HCT116 (cell line): ENCODE data around the gene WWOX. TPM values are rescaled to one million over a fixed set of nuclear protein-coding genes. Genes with fewer than 3 reads are reported as not detected.

Source experiments
- ATAC-seq: fragments of 200-7000 bp; cut with Tn5 transposase; 2 replicates; pipeline ENCODE4 v1.9.1; 2020; ENCODE audit warnings: mild to moderate bottlenecking, moderate library complexity
- BruUV-seq: library from RNA; stranded (reverse); fragments of 400-500 nt; replicated peaks from 2 replicates; lab custom pipeline; 2021; lab: Mats Ljungman, UMichigan
- CTCF ChIA-PET: fragments of 300-600 bp; sonication (Branson Sonifier 250); formaldehyde crosslinking; loops from one replicate; lab custom pipeline; 2021; ENCODE audit warnings: antibody characterized with exemption; lab: Charles Lee
- POLR2A ChIA-PET: fragments of 300-600, 350-600 bp; sonication (Branson Sonifier 250); formaldehyde crosslinking; loops from one replicate; lab custom pipeline; 2021; ENCODE audit warnings: antibody characterized with exemption; lab: Charles Lee
- RAD21 ChIA-PET, 2 experiments: fragments of 300-600 bp; sonication (Branson Sonifier 250); formaldehyde crosslinking; loops; one replicate each; lab custom pipeline; 2023; ENCODE audit warnings: low total read pairs in 2 of 2; ENCODE audit not compliant: uncharacterized antibody in 2 of 2, unreplicated experiment in 2 of 2, low non-redundant PET in 1 of 2; lab: Charles Lee
- DNase-seq: peaks from one replicate; pipeline ENCODE4 v3.0.0-alpha.2; 2010; ENCODE audit warnings: low read depth, low spot score
- H2AFZ ChIP-seq: fragments of 200-600 bp; shearing (Covaris generic), sonication (generic); 2 replicates; pipeline ENCODE4 v1.6.1; 2017; ENCODE audit warnings: low read depth, mixed run types, mixed read lengths, antibody characterized with exemption, low read length; ENCODE audit not compliant: poor library complexity, severe bottlenecking
- H3K27ac ChIP-seq: 2 replicates; pipeline ENCODE4 v1.5.1; 2012; ENCODE audit warnings: low read depth, low read length
- H3K27me3 ChIP-seq: fragments of 200-600 bp; sonication (generic); 2 replicates; pipeline ENCODE4 v1.6.1; 2016; ENCODE audit warnings: mixed run types, low read length, mixed read lengths; ENCODE audit not compliant: insufficient read depth
- H3K36me3 ChIP-seq, 2 experiments: fragments of 200-500 bp in 1 of 2; fragments of 200-600 bp in 1 of 2; sonication (Bioruptor generic) in 1 of 2; sonication (generic) in 1 of 2; 2 replicates each; pipeline versions ENCODE4 v1.5.1 to v1.6.1; 2014 to 2016; ENCODE audit warnings: low read length in 2 of 2, inconsistent platforms in 1 of 2, mixed read lengths in 1 of 2, mixed run types in 1 of 2; ENCODE audit not compliant: insufficient read depth in 2 of 2, control insufficient read depth in 1 of 2
- H3K4me1 ChIP-seq, 2 experiments: fragments of 200-600 bp in 1 of 2; sonication (generic) in 1 of 2; 2 replicates each; pipeline versions ENCODE4 v1.5.1 to v1.6.1; 2012 to 2017; ENCODE audit warnings: low read length in 2 of 2, inconsistent platforms in 1 of 2, mild to moderate bottlenecking in 1 of 2, mixed read lengths in 1 of 2, mixed run types in 1 of 2, moderate library complexity in 1 of 2; ENCODE audit not compliant: insufficient read depth in 2 of 2, control insufficient read depth in 1 of 2
- H3K4me2 ChIP-seq: fragments of 200-600 bp; sonication (generic); 2 replicates; pipeline ENCODE4 v1.6.1; 2017; ENCODE audit warnings: mixed run types, low read length, mixed read lengths
- H3K4me3 ChIP-seq, 2 experiments: fragments of 200-600 bp in 1 of 2; sonication (generic) in 1 of 2; replicated peaks in 1 of 2; 2 replicates each; pipeline ENCODE4 v1.5.1; 2011 to 2016; ENCODE audit warnings: low read length in 2 of 2, control low read depth in 1 of 2, low read depth in 1 of 2, mild to moderate bottlenecking in 1 of 2, mixed read lengths in 1 of 2, mixed run types in 1 of 2
- H3K79me2 ChIP-seq: fragments of 200-600 bp; sonication (generic); 2 replicates; pipeline ENCODE4 v1.6.1; 2017; ENCODE audit warnings: mild to moderate bottlenecking, mixed run types, low read length, moderate library complexity, mixed read lengths; ENCODE audit not compliant: insufficient read depth
- H3K9ac ChIP-seq: fragments of 200-600 bp; sonication (generic); 2 replicates; pipeline ENCODE4 v1.6.1; 2016; ENCODE audit warnings: low read length, mixed read lengths
- H3K9me2 ChIP-seq: fragments of 200-600 bp; sonication (generic), shearing (Covaris generic); 2 replicates; pipeline ENCODE4 v1.6.1; 2017; ENCODE audit warnings: mixed run types, mild to moderate bottlenecking, moderate library complexity; ENCODE audit not compliant: insufficient read depth
- H3K9me3 ChIP-seq, 2 experiments: fragments of 200-500 bp in 1 of 2; fragments of 200-600 bp in 1 of 2; sonication (Bioruptor generic) in 1 of 2; sonication (generic) in 1 of 2; 2 replicates each; pipeline ENCODE4 v1.6.1; 2014 to 2017; ENCODE audit warnings: low read length in 2 of 2, mixed read lengths in 2 of 2, inconsistent platforms in 1 of 2, low read depth in 1 of 2, mild to moderate bottlenecking in 1 of 2, mixed run types in 1 of 2, moderate library complexity in 1 of 2; ENCODE audit not compliant: control insufficient read depth in 1 of 2, insufficient read depth in 1 of 2
- H4K20me1 ChIP-seq: fragments of 200-600 bp; sonication (generic), shearing (Covaris generic); 2 replicates; pipeline ENCODE4 v1.6.1; 2017; ENCODE audit warnings: mixed run types, mild to moderate bottlenecking, moderate library complexity; ENCODE audit not compliant: insufficient read depth
- ATF3 ChIP-seq: IDR thresholded peaks from 2 replicates; pipeline ENCODE4 v1.6.1; 2012
- CTCF ChIP-seq, 3 experiments: fragments of 200-600 bp in 1 of 3; sonication (generic) in 1 of 3; IDR thresholded peaks in 2 of 3; conservative IDR thresholded peaks in 1 of 3; 2 replicates each; pipeline ENCODE4 v1.5.1; 2012 to 2017; ENCODE audit warnings: low read depth in 2 of 3, low read length in 2 of 3, antibody characterized with exemption in 1 of 3, borderline replicate concordance in 1 of 3, control low read depth in 1 of 3, mild to moderate bottlenecking in 1 of 3, mixed read lengths in 1 of 3, mixed run types in 1 of 3, moderate library complexity in 1 of 3; ENCODE audit not compliant: insufficient read depth in 1 of 3
- EZH2 ChIP-seq: fragments of 200-600 bp; sonication (generic); IDR thresholded peaks from 2 replicates; pipeline ENCODE4 v1.6.1; 2017; ENCODE audit warnings: antibody characterized with exemption, mixed run types
- EZH2phosphoT487 ChIP-seq: fragments of 200-600 bp; IDR thresholded peaks from 2 replicates; pipeline ENCODE4 v1.6.1; 2018; ENCODE audit warnings: antibody characterized with exemption, borderline replicate concordance
- MAX ChIP-seq: IDR thresholded peaks from 2 replicates; pipeline ENCODE4 v1.6.1; 2012
- REST ChIP-seq: IDR thresholded peaks from 2 replicates; pipeline ENCODE4 v1.6.1; 2012; ENCODE audit warnings: low read depth
- SIN3A ChIP-seq: IDR thresholded peaks from 2 replicates; pipeline ENCODE4 v1.6.1; 2012; ENCODE audit warnings: low read depth
- ZBTB33 ChIP-seq: IDR thresholded peaks from 2 replicates; pipeline ENCODE4 v1.6.1; 2011; ENCODE audit warnings: mild to moderate bottlenecking, low read length, moderate library complexity; ENCODE audit not compliant: insufficient replicate concordance; ENCODE audit errors: extremely low read depth
- ZNF274 ChIP-seq: fragments of 200-500 bp; sonication (Bioruptor generic); IDR thresholded peaks from 2 replicates; pipeline ENCODE4 v1.6.1; 2014; ENCODE audit warnings: mild to moderate bottlenecking, low read depth, low read length, inconsistent platforms
- intact Hi-C: fragments of 100-400 bp; cut with micrococcal nuclease; formaldehyde crosslinking; loops from 2 replicates; pipeline ENCODE4 v1.10.0; 2022
- total RNA-seq: library from RNA; stranded (reverse); gene quantifications from one replicate; pipeline ENCODE4 v1.2.1, GENCODE V29; 2021; ENCODE audit not compliant: unreplicated experiment

WWOX gene
- total RNA-seq, 1 experiment from 2014 or later: 13.7 TPM

GRCh38 chr16:78796221-78796866, 696.9 kb downstream of the WWOX start:
- no peaks in the 10 kb centered on the region for H3K79me2 ChIP-seq
- H3K9me3 ChIP-seq: peaks cover 0 to 3% of the 10 kb centered on the region in 2 experiments; a peak in 2 of 4 replicates
- H4K20me1 ChIP-seq: no peaks in the 10 kb centered on the region
- DNase-seq (peak; percentile 23), ATAC-seq (no peak)
- H3K4me1 ChIP-seq: no peaks in the 10 kb centered on the region
- BruUV-seq: no TSS peak
- ChIA-PET RAD21 (no interaction called here), POLR2A (no interaction called here), CTCF (no interaction called here)
- H2AFZ ChIP-seq: no peak overlapping the region
- no peak overlapping the region for H3K9ac ChIP-seq
- H3K9me2 ChIP-seq: no peaks in the 10 kb centered on the region
- H3K27me3 ChIP-seq: no peaks in the 10 kb centered on the region
- intact Hi-C loops: no loop called here
- no peaks in the 10 kb centered on the region for H3K36me3 ChIP-seq
- no peak overlapping the region for H3K4me3 ChIP-seq
- H3K4me2 ChIP-seq: no peak overlapping the region
- TF ChIP-seq MAX: no peak
- no peak for TF ChIP-seq EZH2phosphoT487
- no peak for TF ChIP-seq ZNF274
- no peak for TF ChIP-seq ATF3
- no peak for TF ChIP-seq SIN3A
- no peak for TF ChIP-seq REST
- TF ChIP-seq ZBTB33: no peak
- TF ChIP-seq EZH2: no peak
- TF ChIP-seq CTCF (IDR thresholded peaks at IDR 0.05 in 2 of 3, conservative IDR thresholded peaks at IDR 0.05 in 1 of 3; ENCODE audit: borderline replicate concordance in 1 of 3, insufficient read depth in 1 of 3, low read depth in 2 of 3, low read length in 2 of 3): no peak
- no peak overlapping the region for H3K27ac ChIP-seq
